ENCODE data around the gene EVI5L.
"Not testable (repeated sequence)": the region's sequence is repeated elsewhere in the genome, so short reads cannot be mapped to it uniquely, and the experiment has no call there.

The EVI5L gene

GRCh38 chr19:7871437-7872305, 41.7 kb downstream of the EVI5L start:
- peak; percentile 93 for DNase-seq (ENCODE audit: low spot score)

- DNase-seq (ENCODE audit: low spot score), result no peak
These were observed 42.5 kb downstream of the EVI5L start for GRCh38 chr19:7872306-7873204.

- no peak for DNase-seq (ENCODE audit: low spot score)
These were observed 43.5 kb downstream of the EVI5L start for GRCh38 chr19:7873304-7874075.

- DNase-seq (ENCODE audit: low spot score), result peak; percentile 84
These were observed 44.3 kb downstream of the EVI5L start, which contains the start of gene PRR36 for GRCh38 chr19:7874076-7874896. TSS of gene PRR36 (minus strand) at chr19:7874390. CDS start at chr19:7873689, 701 bp downstream.

- no peak for DNase-seq (ENCODE audit: low spot score)
These were observed 44.9 kb downstream of the EVI5L start for GRCh38 chr19:7874897-7875273.

- no peak for DNase-seq (ENCODE audit: low spot score)
These were observed 47.3 kb downstream of the EVI5L start for GRCh38 chr19:7877249-7877836.

GRCh38 chr19:7879111-7879807, 49.2 kb downstream of the EVI5L start:
- no peak for DNase-seq (ENCODE audit: low spot score)

- DNase-seq (ENCODE audit: low spot score), result no peak
These were observed 49.8 kb downstream of the EVI5L start for GRCh38 chr19:7879836-7880235.

GRCh38 chr19:7881910-7882309, 51.9 kb downstream of the EVI5L start:
- no peak for DNase-seq (ENCODE audit: low spot score)

GRCh38 chr19:7883105-7883504, 53.1 kb downstream of the EVI5L start:
- no peak for DNase-seq (ENCODE audit: low spot score)

- no peak for DNase-seq (ENCODE audit: low spot score)
These were observed 54.0 kb downstream of the EVI5L start for GRCh38 chr19:7883796-7884570.

GRCh38 chr19:7885818-7886217, 55.8 kb downstream of the EVI5L start:
- no peak for DNase-seq (ENCODE audit: low spot score)

GRCh38 chr19:7887408-7888144, 57.6 kb downstream of the EVI5L start:
- no peak for DNase-seq (ENCODE audit: low spot score)

GRCh38 chr19:7888145-7888825, 58.3 kb downstream of the EVI5L start, which contains the start of gene LRRC8E:
TSS of gene LRRC8E (plus strand) at chr19:7888510. CDS start at chr19:7895604, 7,094 bp downstream.
- DNase-seq (ENCODE audit: low spot score), result no peak

GRCh38 chr19:7888826-7889217, 58.8 kb downstream of the EVI5L start:
- no peak for DNase-seq (ENCODE audit: low spot score)

- not testable (repeated sequence) for DNase-seq (ENCODE audit: low spot score)
These were observed 63.5 kb downstream of the EVI5L start for GRCh38 chr19:7893362-7894101.
